ENCODE measurements around the gene PKN3.
"Not testable (repeated sequence)": the region's sequence is repeated elsewhere in the genome, so short reads cannot be mapped to it uniquely, and the experiment has no call there.

Gene PKN3

DNA sequence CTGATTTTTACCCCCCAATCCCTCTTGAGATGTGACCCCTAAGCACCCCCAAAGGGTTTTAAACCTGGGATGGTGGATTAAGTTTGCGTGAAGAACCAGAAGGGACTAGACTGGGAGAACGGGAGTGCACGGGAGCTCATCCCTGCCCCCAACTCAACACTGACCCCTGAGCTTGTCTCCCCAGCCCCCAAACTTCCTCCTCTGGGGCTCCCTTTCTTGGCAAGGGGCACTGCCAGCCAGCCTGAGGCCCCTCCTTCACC lies 18.3 kb upstream of the PKN3 start:
- H3K36me3 ChIP-seq (ENCODE audit: insufficient read depth, low read length), result no peaks in the 10 kb centered on the region
- H3K4me3 ChIP-seq (ENCODE audit: low read depth in 1 of 2, low read length in 2 of 2), result peak overlapping the region; percentile 39 to 81
- peak overlapping the region; percentile 18 for H3K27ac ChIP-seq (ENCODE audit: low read depth, low read length)
- H3K27me3 ChIP-seq (ENCODE audit: control insufficient read depth in 1 of 2, insufficient read depth in 2 of 2, low read length in 2 of 2), result no peaks in the 10 kb centered on the region
- no peaks in the 10 kb centered on the region for H3K9me3 ChIP-seq (ENCODE audit: low read length)
- peaks cover 13% of the 10 kb centered on the region for H3K4me1 ChIP-seq (ENCODE audit: insufficient read depth, low read length)
- peak overlapping the region; percentile 45 for H3K9ac ChIP-seq (ENCODE audit: low read length)

DNA sequence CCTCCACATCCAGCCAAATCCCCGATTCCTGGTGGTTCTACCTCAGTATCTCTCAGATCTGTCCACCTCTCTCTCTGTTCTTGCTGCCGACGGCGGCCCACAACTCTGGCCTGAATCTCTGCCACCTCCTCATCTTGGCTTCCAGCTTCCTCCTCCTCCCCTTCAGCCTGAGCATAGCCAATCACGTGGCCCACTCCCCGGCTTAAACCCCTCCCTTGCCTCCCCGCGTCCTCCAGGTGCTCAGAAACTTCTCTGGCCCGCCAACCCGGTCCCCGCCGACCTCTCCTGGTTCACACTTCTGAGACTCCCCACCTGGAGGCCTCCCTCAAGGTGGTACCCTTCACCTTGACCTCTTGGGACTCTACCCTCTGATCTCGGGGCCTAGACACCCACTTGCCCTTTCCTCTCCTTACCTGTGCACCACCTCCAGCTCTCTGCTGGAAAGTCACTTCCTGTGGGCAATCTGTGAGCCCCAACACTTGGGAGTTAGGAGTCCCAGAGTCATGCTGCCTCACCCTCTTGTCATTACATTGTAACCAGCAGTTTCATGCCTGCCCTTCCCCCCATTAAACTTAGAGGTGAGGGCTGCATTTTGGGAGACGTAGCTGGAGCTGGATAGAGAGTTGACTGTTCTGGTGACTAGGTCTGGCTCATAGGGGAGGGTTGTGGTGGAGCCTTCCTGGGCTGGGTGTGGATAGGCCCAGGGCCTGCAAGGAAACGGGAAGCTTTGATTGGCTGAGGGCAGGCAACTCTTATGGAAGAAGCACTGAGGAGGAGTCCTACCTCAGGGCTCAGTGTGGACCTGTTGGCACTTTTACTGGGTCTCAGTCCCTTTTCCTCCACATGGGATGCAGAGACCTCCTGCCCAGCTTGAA lies 17.7 kb upstream of the PKN3 start:
- Histone ChIP-seq H3K4me1 (ENCODE audit: insufficient read depth, low read length) (peaks cover 13% of the 10 kb centered on the region), H3K9me3 (ENCODE audit: low read length) (no peaks in the 10 kb centered on the region), H3K27me3 (ENCODE audit: control insufficient read depth in 1 of 2, insufficient read depth in 2 of 2, low read length in 2 of 2) (no peaks in the 10 kb centered on the region), H3K4me3 (ENCODE audit: low read depth in 1 of 2, low read length in 2 of 2) (peak overlapping the region; percentile 39 to 81), H3K27ac (ENCODE audit: low read depth, low read length) (peak overlapping the region; percentile 18), H3K36me3 (ENCODE audit: insufficient read depth, low read length) (no peaks in the 10 kb centered on the region), H3K9ac (ENCODE audit: low read length) (peak overlapping the region; percentile 45)

DNA sequence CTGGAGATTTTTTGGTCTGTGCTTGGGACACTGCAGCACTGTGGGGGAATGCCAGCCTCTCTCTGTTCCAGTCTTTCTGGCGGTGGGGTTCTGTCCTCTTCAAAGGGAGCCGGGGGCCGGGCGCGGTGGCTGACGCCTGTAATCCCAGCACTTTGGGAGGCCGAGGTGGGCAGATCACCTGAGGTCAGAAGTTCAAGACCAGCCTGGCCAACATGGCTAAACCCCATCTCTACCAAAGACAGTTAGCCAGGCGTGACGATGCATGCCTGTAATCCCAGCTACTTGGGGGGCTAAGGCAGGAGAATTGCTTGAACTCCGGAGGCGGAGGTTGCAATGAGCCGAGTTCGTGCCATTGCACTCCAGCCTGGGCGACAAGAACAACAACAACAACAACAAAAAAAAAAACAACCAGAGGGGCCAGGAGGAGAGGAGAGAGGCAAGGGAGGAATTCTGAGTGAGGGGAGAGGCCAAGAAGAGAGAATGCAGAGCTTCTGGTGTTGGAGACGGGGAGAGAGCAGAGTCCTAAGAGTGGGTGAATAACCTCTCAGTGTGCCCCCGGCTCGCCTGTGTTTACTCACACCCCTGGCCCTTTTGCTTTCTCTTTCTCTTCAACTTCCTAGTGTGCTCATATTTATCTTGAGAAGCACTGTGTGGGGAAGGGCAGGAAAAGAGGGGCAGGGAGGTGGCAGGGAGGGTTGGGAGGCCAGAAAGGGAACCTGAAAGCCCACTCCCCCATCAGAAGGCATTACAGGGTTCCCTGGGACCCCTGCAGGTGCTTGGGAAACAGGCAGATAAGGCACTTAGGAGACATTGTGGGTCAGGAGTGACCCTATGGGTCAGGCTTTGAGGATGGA lies 16.4 kb upstream of the PKN3 start:
- Histone ChIP-seq H3K9ac (ENCODE audit: low read length) (no peak overlapping the region), H3K36me3 (ENCODE audit: insufficient read depth, low read length) (no peaks in the 10 kb centered on the region), H3K4me1 (ENCODE audit: insufficient read depth, low read length) (peaks cover 19% of the 10 kb centered on the region), H3K27me3 (ENCODE audit: control insufficient read depth in 1 of 2, insufficient read depth in 2 of 2, low read length in 2 of 2) (no peaks in the 10 kb centered on the region), H3K27ac (ENCODE audit: low read depth, low read length) (no peak overlapping the region), H3K4me3 (ENCODE audit: low read depth in 1 of 2, low read length in 2 of 2) (no peak overlapping the region), H3K9me3 (ENCODE audit: low read length) (no peaks in the 10 kb centered on the region)

DNA sequence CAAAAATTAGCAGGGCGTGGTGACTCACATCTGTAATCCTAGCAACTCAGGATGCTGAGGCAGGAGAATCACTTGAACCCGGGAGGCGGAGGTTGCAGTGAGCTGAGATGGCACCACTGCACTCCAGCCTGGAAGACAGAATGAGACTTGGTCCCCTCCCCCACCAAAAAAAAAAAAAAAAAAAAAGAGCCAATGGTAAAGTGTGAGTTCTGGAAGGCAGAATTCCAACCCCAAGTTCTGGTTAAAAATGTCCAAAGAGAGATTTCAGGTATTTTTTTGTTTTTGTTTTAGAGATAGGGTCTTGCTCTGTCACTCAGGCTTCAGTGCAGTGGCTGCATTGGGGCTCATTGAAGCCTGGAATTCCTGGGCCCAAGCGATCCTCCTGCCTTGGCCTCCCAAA lies 14.8 kb upstream of the PKN3 start:
- Histone ChIP-seq H3K4me1 (ENCODE audit: insufficient read depth, low read length) (peaks cover 25% of the 10 kb centered on the region), H3K27ac (ENCODE audit: low read depth, low read length) (no peak overlapping the region)

DNA sequence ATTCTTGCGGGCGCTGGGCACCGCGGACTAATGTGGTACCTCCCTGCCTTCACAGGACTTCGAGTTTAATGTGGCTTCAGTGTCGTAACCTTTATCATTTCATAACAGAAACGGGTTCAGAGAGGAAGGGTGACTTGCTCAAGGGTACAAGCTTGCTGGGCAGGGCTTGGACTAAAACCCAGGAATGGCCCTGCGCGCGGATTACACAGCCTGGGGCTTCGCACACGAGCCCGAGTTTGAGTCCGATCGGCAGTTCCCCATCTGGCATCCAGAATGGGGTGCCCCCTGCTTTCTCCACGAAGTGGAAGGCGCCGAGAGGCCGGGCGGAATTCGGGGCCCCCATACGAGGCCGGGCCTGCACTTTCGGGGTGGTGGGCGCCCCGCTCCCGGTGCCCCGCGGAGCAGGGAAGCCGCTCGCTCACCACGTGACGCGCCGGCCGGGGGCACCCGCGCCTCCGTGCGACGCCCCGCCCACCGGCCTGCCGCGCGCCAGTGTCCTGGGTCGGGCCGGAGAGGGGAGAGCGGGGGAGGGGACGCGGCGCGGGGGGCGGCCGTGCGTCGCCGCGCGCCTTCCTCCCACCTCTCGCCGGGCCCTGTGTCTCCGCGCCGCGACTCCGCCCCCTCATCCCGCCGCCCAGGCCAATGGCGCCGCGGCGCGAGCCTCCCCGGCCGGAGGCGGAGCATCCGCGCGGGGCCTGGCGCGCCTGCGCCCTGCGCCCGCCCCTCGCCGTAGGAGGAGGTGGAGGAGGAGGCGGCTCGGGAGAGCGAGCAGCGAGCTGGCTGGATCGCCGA lies 13.6 kb upstream of the PKN3 start, which contains the start of gene SET:
SET (plus strand) TSS at position 722 of the 792 bp plus-strand sequence. CDS start 361 bp downstream, outside the sequence.
- Histone ChIP-seq H3K36me3 (ENCODE audit: insufficient read depth, low read length) (peaks cover 21% of the 10 kb centered on the region), H3K4me3 (ENCODE audit: low read depth in 1 of 2, low read length in 2 of 2) (peak within 1 kb of the TSS; percentile 74 to 81), H3K4me1 (ENCODE audit: insufficient read depth, low read length) (peaks cover 20% of the 10 kb centered on the region), H3K27me3 (ENCODE audit: control insufficient read depth in 1 of 2, insufficient read depth in 2 of 2, low read length in 2 of 2) (no peaks in the 10 kb centered on the region), H3K9me3 (ENCODE audit: low read length) (no peaks in the 10 kb centered on the region), H3K9ac (ENCODE audit: low read length) (peak within 1 kb of the TSS; percentile 77), H3K27ac (ENCODE audit: low read depth, low read length) (peak within 1 kb of the TSS; percentile 88)

More for the DNA sequence above, 14.8 kb upstream of the PKN3 start:
- Histone ChIP-seq H3K27me3 (ENCODE audit: control insufficient read depth in 1 of 2, insufficient read depth in 2 of 2, low read length in 2 of 2) (no peaks in the 10 kb centered on the region), H3K36me3 (ENCODE audit: insufficient read depth, low read length) (peaks cover 8% of the 10 kb centered on the region), H3K4me3 (ENCODE audit: low read depth in 1 of 2, low read length in 2 of 2) (no peak overlapping the region), H3K9ac (ENCODE audit: low read length) (no peak overlapping the region), H3K9me3 (ENCODE audit: low read length) (no peaks in the 10 kb centered on the region)

DNA sequence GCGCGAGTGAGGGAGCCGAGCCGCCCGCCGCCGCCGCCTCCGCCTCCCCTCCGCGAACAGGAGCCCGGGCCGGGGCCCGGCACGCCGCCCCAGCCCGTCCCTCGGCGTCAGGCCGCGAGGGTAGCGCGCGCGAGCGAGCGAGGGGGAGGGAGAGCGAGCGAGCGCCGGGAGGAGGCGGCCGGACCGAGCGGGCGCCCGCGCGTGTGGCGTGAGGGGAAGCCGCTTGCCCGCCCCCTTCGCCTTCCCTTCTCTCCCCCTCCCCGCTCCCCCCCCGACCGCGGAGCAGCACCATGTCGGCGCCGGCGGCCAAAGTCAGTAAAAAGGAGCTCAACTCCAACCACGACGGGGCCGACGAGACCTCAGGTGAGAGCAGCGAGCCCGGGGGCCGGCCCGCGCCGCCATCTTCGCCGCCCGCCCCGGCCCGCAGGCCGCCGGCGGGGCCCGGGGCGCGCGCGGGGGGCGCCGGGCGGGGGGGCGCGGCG lies 13.0 kb upstream of the PKN3 start:
- Histone ChIP-seq H3K4me3 (ENCODE audit: low read depth in 1 of 2, low read length in 2 of 2) (peak overlapping the region in 1 of 2 donors; percentile 74), H3K27ac (ENCODE audit: low read depth, low read length) (peak overlapping the region; percentile 88), H3K9me3 (ENCODE audit: low read length) (no peaks in the 10 kb centered on the region), H3K27me3 (ENCODE audit: control insufficient read depth in 1 of 2, insufficient read depth in 2 of 2, low read length in 2 of 2) (no peaks in the 10 kb centered on the region), H3K4me1 (ENCODE audit: insufficient read depth, low read length) (peaks cover 20% of the 10 kb centered on the region), H3K36me3 (ENCODE audit: insufficient read depth, low read length) (peaks cover 26% of the 10 kb centered on the region), H3K9ac (ENCODE audit: low read length) (no peak overlapping the region)

DNA sequence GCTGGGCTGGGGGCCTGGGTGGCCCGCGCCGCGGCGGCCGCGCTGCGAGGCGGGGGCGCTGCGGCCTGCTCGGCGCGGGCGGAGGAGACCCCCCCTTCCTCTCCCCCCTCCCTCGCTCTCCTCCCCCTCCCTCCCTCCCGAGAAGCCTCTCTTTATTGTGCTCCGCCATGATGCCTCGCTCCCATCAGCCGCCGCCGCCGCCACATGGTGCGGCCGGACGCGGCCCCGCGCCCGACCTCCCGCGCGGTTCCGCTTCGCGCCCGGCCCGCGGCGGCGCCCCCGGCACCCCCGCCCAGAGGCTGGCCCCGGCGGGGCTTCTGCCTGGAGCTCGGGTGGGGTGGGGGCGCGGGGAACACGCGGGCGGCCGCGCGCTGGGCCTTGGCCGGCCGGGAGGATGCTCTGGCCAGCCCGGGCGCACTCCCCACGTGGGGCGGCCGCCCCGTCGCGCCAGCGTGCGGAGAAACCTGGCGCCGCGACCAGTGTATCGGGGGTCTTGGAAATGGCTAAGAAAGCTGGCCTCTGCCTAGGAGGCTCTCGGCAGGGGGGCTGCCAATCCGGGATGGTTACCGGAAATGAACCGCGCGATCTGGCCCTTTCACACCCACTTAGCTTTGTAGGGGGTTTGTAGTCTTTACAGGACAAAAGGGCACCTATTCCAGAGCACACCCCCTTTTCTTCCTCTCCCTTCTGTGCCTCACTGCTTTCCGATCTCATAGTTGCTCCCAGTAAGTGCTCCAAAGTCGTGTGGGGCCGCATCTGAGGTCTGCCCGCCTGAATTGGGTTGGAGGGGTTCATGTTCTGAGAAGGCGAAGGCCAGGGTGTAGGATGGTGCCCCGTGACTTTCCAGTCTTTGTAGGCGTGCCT lies 12.3 kb upstream of the PKN3 start:
- no peaks in the 10 kb centered on the region for H3K27me3 ChIP-seq (ENCODE audit: control insufficient read depth in 1 of 2, insufficient read depth in 2 of 2, low read length in 2 of 2)
- peaks cover 13% of the 10 kb centered on the region for H3K4me1 ChIP-seq (ENCODE audit: insufficient read depth, low read length)
- H3K9me3 ChIP-seq (ENCODE audit: low read length), result no peaks in the 10 kb centered on the region
- H3K9ac ChIP-seq (ENCODE audit: low read length), result peak overlapping the region; percentile 77
- H3K36me3 ChIP-seq (ENCODE audit: insufficient read depth, low read length), result peaks cover 29% of the 10 kb centered on the region
- peak overlapping the region; percentile 72 to 73 for H3K4me3 ChIP-seq (ENCODE audit: low read depth in 1 of 2, low read length in 2 of 2)
- H3K27ac ChIP-seq (ENCODE audit: low read depth, low read length), result peak overlapping the region; percentile 85

DNA sequence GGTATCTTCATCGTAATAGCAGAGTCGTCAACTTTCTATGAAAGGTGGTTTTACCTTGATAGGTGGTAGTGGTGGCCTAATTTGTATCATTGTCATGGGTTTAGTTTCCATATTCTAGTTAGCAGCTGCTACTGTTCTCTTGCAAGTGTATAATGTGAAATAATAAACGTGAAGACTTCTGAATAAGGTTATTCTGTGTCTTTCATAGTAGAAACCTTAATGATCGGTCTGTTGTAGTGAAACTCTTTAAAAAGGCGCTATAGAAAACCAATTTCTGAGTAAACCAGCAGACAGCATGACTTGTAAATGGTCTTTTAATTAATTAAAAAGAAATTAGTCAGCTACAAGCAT lies 11.6 kb upstream of the PKN3 start:
- Histone ChIP-seq H3K4me1 (ENCODE audit: insufficient read depth, low read length) (peaks cover 13% of the 10 kb centered on the region), H3K36me3 (ENCODE audit: insufficient read depth, low read length) (peaks cover 29% of the 10 kb centered on the region)

DNA sequence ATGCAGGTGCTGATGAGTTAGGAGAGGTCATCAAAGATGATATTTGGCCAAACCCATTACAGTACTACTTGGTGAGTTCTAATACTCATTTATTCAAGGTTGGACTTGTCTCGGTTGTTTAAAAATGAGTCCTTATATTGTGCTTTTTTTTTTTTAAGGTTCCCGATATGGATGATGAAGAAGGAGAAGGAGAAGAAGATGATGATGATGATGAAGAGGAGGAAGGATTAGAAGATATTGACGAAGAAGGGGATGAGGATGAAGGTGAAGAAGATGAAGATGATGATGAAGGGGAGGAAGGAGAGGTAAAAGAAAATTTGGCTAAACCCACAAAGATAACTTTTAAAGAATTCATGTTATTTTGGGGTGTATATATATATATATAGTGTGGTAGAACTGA lies 8.6 kb upstream of the PKN3 start:
- H3K36me3 ChIP-seq (ENCODE audit: insufficient read depth, low read length), result peaks cover 29% of the 10 kb centered on the region
- peaks cover 13% of the 10 kb centered on the region for H3K4me1 ChIP-seq (ENCODE audit: insufficient read depth, low read length)
- H3K4me3 ChIP-seq (ENCODE audit: low read depth in 1 of 2, low read length in 2 of 2); H3K27ac ChIP-seq (ENCODE audit: low read depth, low read length); H3K9me3 ChIP-seq (ENCODE audit: low read length); H3K9ac ChIP-seq (ENCODE audit: low read length); H3K27me3 ChIP-seq (ENCODE audit: control insufficient read depth in 1 of 2, insufficient read depth in 2 of 2, low read length in 2 of 2): not testable (repeated sequence)

More for the DNA sequence above, 11.6 kb upstream of the PKN3 start:
- H3K27me3 ChIP-seq (ENCODE audit: control insufficient read depth in 1 of 2, insufficient read depth in 2 of 2, low read length in 2 of 2), result no peaks in the 10 kb centered on the region
- peak overlapping the region; percentile 72 to 73 for H3K4me3 ChIP-seq (ENCODE audit: low read depth in 1 of 2, low read length in 2 of 2)
- no peaks in the 10 kb centered on the region for H3K9me3 ChIP-seq (ENCODE audit: low read length)
- peak overlapping the region; percentile 77 for H3K9ac ChIP-seq (ENCODE audit: low read length)
- H3K27ac ChIP-seq (ENCODE audit: low read depth, low read length), result peak overlapping the region; percentile 85

DNA sequence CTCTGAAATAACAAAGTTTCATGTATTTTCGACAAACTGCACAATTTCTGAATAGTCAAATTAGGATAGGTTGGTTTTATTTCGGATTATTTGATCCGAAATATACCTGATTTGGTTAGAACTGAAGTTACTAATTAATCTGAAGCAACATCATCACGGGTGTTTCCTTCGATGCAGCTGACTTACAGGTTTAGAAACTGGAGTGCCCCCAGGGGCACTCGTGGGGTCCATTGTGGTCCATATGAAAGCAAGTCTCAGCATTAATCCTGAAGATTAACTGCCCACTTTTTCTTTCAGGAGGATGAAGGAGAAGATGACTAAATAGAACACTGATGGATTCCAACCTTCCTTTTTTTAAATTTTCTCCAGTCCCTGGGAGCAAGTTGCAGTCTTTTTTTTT lies 8.0 kb upstream of the PKN3 start:
- H3K4me3 ChIP-seq (ENCODE audit: low read depth in 1 of 2, low read length in 2 of 2), result no peak overlapping the region
- H3K36me3 ChIP-seq (ENCODE audit: insufficient read depth, low read length), result peaks cover 29% of the 10 kb centered on the region
- no peak overlapping the region for H3K27ac ChIP-seq (ENCODE audit: low read depth, low read length)
- H3K9me3 ChIP-seq (ENCODE audit: low read length), result no peaks in the 10 kb centered on the region
- no peak overlapping the region for H3K9ac ChIP-seq (ENCODE audit: low read length)
- H3K4me1 ChIP-seq (ENCODE audit: insufficient read depth, low read length), result peaks cover 13% of the 10 kb centered on the region
- no peaks in the 10 kb centered on the region for H3K27me3 ChIP-seq (ENCODE audit: control insufficient read depth in 1 of 2, insufficient read depth in 2 of 2, low read length in 2 of 2)

Data from muscle layer of colon (tissue), 2 donors.